ENCODE measurements around the gene VIT.

- TF ChIP-seq, protein P1, sequence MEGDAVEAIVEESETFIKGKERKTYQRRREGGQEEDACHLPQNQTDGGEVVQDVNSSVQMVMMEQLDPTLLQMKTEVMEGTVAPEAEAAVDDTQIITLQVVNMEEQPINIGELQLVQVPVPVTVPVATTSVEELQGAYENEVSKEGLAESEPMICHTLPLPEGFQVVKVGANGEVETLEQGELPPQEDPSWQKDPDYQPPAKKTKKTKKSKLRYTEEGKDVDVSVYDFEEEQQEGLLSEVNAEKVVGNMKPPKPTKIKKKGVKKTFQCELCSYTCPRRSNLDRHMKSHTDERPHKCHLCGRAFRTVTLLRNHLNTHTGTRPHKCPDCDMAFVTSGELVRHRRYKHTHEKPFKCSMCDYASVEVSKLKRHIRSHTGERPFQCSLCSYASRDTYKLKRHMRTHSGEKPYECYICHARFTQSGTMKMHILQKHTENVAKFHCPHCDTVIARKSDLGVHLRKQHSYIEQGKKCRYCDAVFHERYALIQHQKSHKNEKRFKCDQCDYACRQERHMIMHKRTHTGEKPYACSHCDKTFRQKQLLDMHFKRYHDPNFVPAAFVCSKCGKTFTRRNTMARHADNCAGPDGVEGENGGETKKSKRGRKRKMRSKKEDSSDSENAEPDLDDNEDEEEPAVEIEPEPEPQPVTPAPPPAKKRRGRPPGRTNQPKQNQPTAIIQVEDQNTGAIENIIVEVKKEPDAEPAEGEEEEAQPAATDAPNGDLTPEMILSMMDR (conservative IDR thresholded peaks at IDR 0.05 in 1 of 2, IDR thresholded peaks at IDR 0.05 in 1 of 2; ENCODE audit: low read depth in 1 of 2, low read length in 2 of 2), result no peak
- no peak for TF ChIP-seq EZH2 (IDR thresholded peaks at IDR 0.05; ENCODE audit: low read length, missing control alignments)
Measured at GRCh38 chr2:36801088-36801487, 104.6 kb downstream of the VIT start.
